Ishikawa (cell line): ENCODE data around the gene CCDC186.

Source experiments
- CEBPB ChIP-seq: IDR thresholded peaks from 2 replicates; pipeline ENCODE4 v1.6.1; 2012
- CREB1 ChIP-seq: IDR thresholded peaks from 2 replicates; pipeline ENCODE4 v1.6.1; 2012; ENCODE audit warnings: low read depth
- EGR1 ChIP-seq: IDR thresholded peaks from 2 replicates; pipeline ENCODE4 v1.6.1; 2012
- EP300 ChIP-seq: IDR thresholded peaks from 2 replicates; pipeline ENCODE4 v1.6.1; 2012; ENCODE audit warnings: borderline replicate concordance
- FOXM1 ChIP-seq: IDR thresholded peaks from 2 replicates; pipeline ENCODE4 v1.6.1; 2012; ENCODE audit warnings: low read depth, borderline replicate concordance
- MAX ChIP-seq: IDR thresholded peaks from 2 replicates; pipeline ENCODE4 v1.6.1; 2012
- NFIC ChIP-seq: IDR thresholded peaks from 2 replicates; pipeline ENCODE4 v1.6.1; 2012
- RAD21 ChIP-seq: IDR thresholded peaks from 2 replicates; pipeline ENCODE4 v1.6.1; 2012; ENCODE audit warnings: low read depth
- REST ChIP-seq: IDR thresholded peaks from 2 replicates; pipeline ENCODE4 v1.6.1; 2012; ENCODE audit warnings: low read depth, mild to moderate bottlenecking
- TAF1 ChIP-seq: IDR thresholded peaks from 2 replicates; pipeline ENCODE4 v1.6.1; 2012; ENCODE audit warnings: low read depth, mild to moderate bottlenecking
- TCF12 ChIP-seq: IDR thresholded peaks from 2 replicates; pipeline ENCODE4 v1.6.1; 2012; ENCODE audit warnings: low read depth
- TEAD4 ChIP-seq: IDR thresholded peaks from 2 replicates; pipeline ENCODE4 v1.6.1; 2012
- USF1 ChIP-seq: IDR thresholded peaks from 2 replicates; pipeline ENCODE4 v1.6.1; 2012
- YY1 ChIP-seq: IDR thresholded peaks from 2 replicates; pipeline ENCODE4 v1.6.1; 2012; ENCODE audit warnings: low read depth
- ZBTB7A ChIP-seq: IDR thresholded peaks from 2 replicates; pipeline ENCODE4 v1.6.1; 2012; ENCODE audit warnings: low read depth

Gene CCDC186

GRCh38 chr10:114183563-114183962 is 9.6 kb upstream of the CCDC186 start:
- 0 out of 2 replicates have a peak, but pooled peaks have one; percentile 22 for TF ChIP-seq NFIC
- no peak for TF ChIP-seq TEAD4
- no peak for TF ChIP-seq EP300
- TF ChIP-seq MAX: no peak
- TF ChIP-seq EGR1: no peak
- TF ChIP-seq REST: no peak
- TF ChIP-seq CREB1: no peak
- peak; percentile 91 for TF ChIP-seq CEBPB
- TF ChIP-seq USF1: no peak
- no peak for TF ChIP-seq RAD21
- TF ChIP-seq FOXM1: no peak
- no peak for TF ChIP-seq TAF1
- TF ChIP-seq ZBTB7A: no peak
- no peak for TF ChIP-seq TCF12
- no peak for TF ChIP-seq YY1

- TF ChIP-seq YY1 (peak; percentile 53; the same call in 1 of the 2 replicates), TEAD4 (peak; percentile 58), ZBTB7A (no peak), MAX (peak; percentile 50), RAD21 (no peak), FOXM1 (peak; percentile 72), USF1 (0 out of 2 replicates have a peak, but pooled peaks have one; percentile 12), TAF1 (no peak), CREB1 (no peak), CEBPB (no peak), EP300 (peak; percentile 46; the same call in 1 of the 2 replicates), REST (no peak), NFIC (peak; percentile 70), TCF12 (0 out of 2 replicates have a peak, but pooled peaks have one; percentile 13), EGR1 (no peak)
Measured at GRCh38 chr10:114181971-114182370, 8.0 kb upstream of the CCDC186 start.

- no peak for TF ChIP-seq ZBTB7A
- no peak for TF ChIP-seq EP300
- TF ChIP-seq RAD21: no peak
- TF ChIP-seq NFIC: no peak
- TF ChIP-seq REST: no peak
- no peak for TF ChIP-seq YY1
- no peak for TF ChIP-seq TEAD4
- no peak for TF ChIP-seq CREB1
- TF ChIP-seq TCF12: no peak
- no peak for TF ChIP-seq CEBPB
- TF ChIP-seq TAF1: no peak
- TF ChIP-seq MAX: no peak
- TF ChIP-seq EGR1: no peak
- no peak for TF ChIP-seq USF1
- no peak for TF ChIP-seq FOXM1
Measured at GRCh38 chr10:114180937-114181336, 6.9 kb upstream of the CCDC186 start.

- TF ChIP-seq ZBTB7A (no peak), MAX (no peak), REST (no peak), YY1 (no peak), NFIC (no peak)
Measured at GRCh38 chr10:114179747-114180146, 5.7 kb upstream of the CCDC186 start.
